Thoracic aorta (tissue), 2 donors: ENCODE results near the gene TRPV5. TPM values are rescaled to one million over a fixed set of nuclear protein-coding genes. Genes with fewer than 3 reads are reported as not detected.

Source experiments
- ATAC-seq: fragments of 150-250 bp; one replicate; pipeline ENCODE4 v1.8.0; 2017; ENCODE audit warnings: low read depth; ENCODE audit not compliant: insufficient number of reproducible peaks, low FRiP score
- DNase-seq: peaks from one replicate; pipeline ENCODE4 v3.0.0-alpha.2; 2020; ENCODE audit warnings: low spot score
- H3K27ac ChIP-seq, 2 donors: fragments of 200-600 bp; sonication (generic); 1 replicate in 1 of 2; 2 replicates in 1 of 2; pipeline ENCODE4 v1.5.1; 2016; ENCODE audit warnings: mild to moderate bottlenecking in 2 of 2, moderate library complexity in 2 of 2
- H3K27me3 ChIP-seq: fragments of 200-600 bp; sonication (generic); replicated peaks from 2 replicates; pipeline ENCODE4 v1.6.0; 2016; ENCODE audit warnings: mild to moderate bottlenecking; ENCODE audit not compliant: insufficient read depth
- H3K36me3 ChIP-seq: fragments of 200-600 bp; sonication (generic); one replicate; pipeline ENCODE4 v1.5.1; 2016
- H3K4me1 ChIP-seq, 2 donors: fragments of 200-600 bp; sonication (generic); 1 replicate in 1 of 2; 2 replicates in 1 of 2; pipeline versions ENCODE4 v1.5.1 to v1.6.0; 2016; ENCODE audit warnings: low read depth in 2 of 2, mild to moderate bottlenecking in 1 of 2; ENCODE audit not compliant: control insufficient read depth in 1 of 2
- H3K4me3 ChIP-seq: fragments of 200-600 bp; sonication (generic); 2 replicates; pipeline ENCODE4 v1.5.1; 2016; ENCODE audit warnings: mild to moderate bottlenecking
- H3K9me3 ChIP-seq: fragments of 200-600 bp; sonication (generic); 2 replicates; pipeline ENCODE4 v1.5.1; 2016
- CTCF ChIP-seq: fragments of 200-600 bp; sonication (generic); IDR thresholded peaks from one replicate; pipeline ENCODE4 v1.5.1; 2019; ENCODE audit warnings: antibody characterized with exemption
- total RNA-seq, 2 donors: library from RNA; depleted of rRNA; stranded (reverse); fragments of >200 nt; gene quantifications; one replicate each; pipeline versions ENCODE4 v1.1.0 to v1.2.3, GENCODE V29; 2016

TRPV5 gene
- total RNA-seq, 2 donors from 2014 or later = not detected

- DNase-seq = no peak
- H3K4me1 ChIP-seq = no peaks in the 10 kb centered on the region
- no peak for ATAC-seq
Observed at GRCh38 chr7:142876991-142877910, 56.3 kb downstream of the TRPV5 start.

GRCh38 chr7:142876236-142876960, 57.1 kb downstream of the TRPV5 start:
- no peak for DNase-seq

More at GRCh38 chr7:142876991-142877910, 56.3 kb downstream of the TRPV5 start:
- no peaks in the 10 kb centered on the region for H3K9me3 ChIP-seq
- H3K36me3 ChIP-seq = no peaks in the 10 kb centered on the region
- H3K27ac ChIP-seq = no peak overlapping the region
- H3K4me3 ChIP-seq = no peak overlapping the region
- H3K27me3 ChIP-seq = no peaks in the 10 kb centered on the region
- TF ChIP-seq CTCF = no peak

GRCh38 chr7:142875456-142875855, 58.1 kb downstream of the TRPV5 start:
- no peak for DNase-seq
- no peak for ATAC-seq
- H3K27me3 ChIP-seq = no peaks in the 10 kb centered on the region

More at GRCh38 chr7:142876236-142876960, 57.1 kb downstream of the TRPV5 start:
- no peaks in the 10 kb centered on the region for H3K27me3 ChIP-seq
- H3K4me3 ChIP-seq = no peak overlapping the region
- TF ChIP-seq CTCF = no peak
- H3K27ac ChIP-seq = no peak overlapping the region
- no peaks in the 10 kb centered on the region for H3K4me1 ChIP-seq
- no peaks in the 10 kb centered on the region for H3K9me3 ChIP-seq
- no peak for ATAC-seq
- no peaks in the 10 kb centered on the region for H3K36me3 ChIP-seq

GRCh38 chr7:142874837-142875236, 58.7 kb downstream of the TRPV5 start:
- TF ChIP-seq CTCF = no peak
- ATAC-seq (no peak), DNase-seq (no peak)
- Histone ChIP-seq H3K27me3 (no peaks in the 10 kb centered on the region), H3K4me3 (no peak overlapping the region), H3K27ac (no peak overlapping the region), H3K4me1 (no peaks in the 10 kb centered on the region), H3K36me3 (peaks cover 5% of the 10 kb centered on the region), H3K9me3 (no peaks in the 10 kb centered on the region)

More at GRCh38 chr7:142875456-142875855, 58.1 kb downstream of the TRPV5 start:
- H3K4me3 ChIP-seq = no peak overlapping the region
- no peak for TF ChIP-seq CTCF
- no peak overlapping the region for H3K27ac ChIP-seq
- H3K9me3 ChIP-seq = no peaks in the 10 kb centered on the region
- H3K4me1 ChIP-seq = no peaks in the 10 kb centered on the region
- H3K36me3 ChIP-seq = no peaks in the 10 kb centered on the region

GRCh38 chr7:142874409-142874808, 59.1 kb downstream of the TRPV5 start:
- no peak overlapping the region for H3K4me3 ChIP-seq
- no peaks in the 10 kb centered on the region for H3K4me1 ChIP-seq
- H3K27ac ChIP-seq = no peak overlapping the region
- no peak for DNase-seq
- H3K36me3 ChIP-seq = peaks cover 8% of the 10 kb centered on the region
- H3K27me3 ChIP-seq = no peaks in the 10 kb centered on the region
- no peak for TF ChIP-seq CTCF
- ATAC-seq = no peak
- H3K9me3 ChIP-seq = no peaks in the 10 kb centered on the region
